GM12864 (cell line): Measurements from ENCODE around the gene ERVV-1.
"Not testable (repeated sequence)": the region's sequence is repeated elsewhere in the genome, so short reads cannot be mapped to it uniquely, and the experiment has no call there.

ENCODE experiments used
- DNase-seq: peaks from one replicate; pipeline ENCODE4 v3.0.0-alpha.2; 2011; ENCODE audit warnings: low read depth
- H3K4me3 ChIP-seq: 2 replicates; pipeline ENCODE4 v1.5.1; 2011; ENCODE audit warnings: mild to moderate bottlenecking, low read depth, low read length, control low read depth
- TF ChIP-seq, protein P1 (sequence below): IDR thresholded peaks from 2 replicates; pipeline ENCODE4 v1.5.1; 2011; ENCODE audit warnings: low read depth, mild to moderate bottlenecking, moderate library complexity, low read length, control low read depth, inconsistent platforms; ENCODE audit errors: missing control alignments

The ERVV-1 gene, protein sequence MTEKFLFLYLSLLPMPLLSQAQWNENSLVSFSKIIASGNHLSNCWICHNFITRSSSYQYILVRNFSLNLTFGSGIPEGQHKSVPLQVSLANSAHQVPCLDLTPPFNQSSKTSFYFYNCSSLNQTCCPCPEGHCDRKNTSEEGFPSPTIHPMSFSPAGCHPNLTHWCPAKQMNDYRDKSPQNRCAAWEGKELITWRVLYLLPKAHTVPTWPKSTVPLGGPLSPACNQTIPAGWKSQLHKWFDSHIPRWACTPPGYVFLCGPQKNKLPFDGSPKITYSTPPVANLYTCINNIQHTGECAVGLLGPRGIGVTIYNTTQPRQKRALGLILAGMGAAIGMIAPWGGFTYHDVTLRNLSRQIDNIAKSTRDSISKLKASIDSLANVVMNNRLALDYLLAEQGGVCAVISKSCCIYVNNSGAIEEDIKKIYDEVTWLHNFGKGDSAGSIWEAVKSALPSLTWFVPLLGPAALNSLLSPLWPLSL

DNA sequence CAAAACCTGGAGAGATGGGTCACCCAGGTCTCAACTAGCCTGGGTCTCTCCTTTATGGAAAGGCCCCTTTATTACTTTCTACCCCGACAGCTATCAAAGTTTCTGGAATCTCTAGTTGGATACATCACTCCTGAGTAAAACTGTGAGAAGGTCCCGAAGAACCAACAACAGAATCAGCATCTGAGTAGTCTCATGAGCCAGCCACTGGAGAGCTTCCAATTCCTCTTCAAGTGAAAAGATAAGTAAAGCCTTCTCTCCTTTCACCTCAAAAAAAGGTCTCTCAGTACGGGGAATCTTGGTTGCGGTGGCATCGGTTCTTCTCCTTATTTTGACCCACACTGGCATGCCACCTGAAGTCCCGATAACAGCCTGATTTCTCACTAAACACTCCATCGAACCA, at the start of gene ERVV-1:
Gene ERVV-1, plus strand, starts transcription at position 301 of the 400 bp plus-strand sequence. CDS start 170 bp downstream, outside the sequence.
- no peak within 1 kb of the TSS for H3K4me3 ChIP-seq
- TF ChIP-seq, protein P1, sequence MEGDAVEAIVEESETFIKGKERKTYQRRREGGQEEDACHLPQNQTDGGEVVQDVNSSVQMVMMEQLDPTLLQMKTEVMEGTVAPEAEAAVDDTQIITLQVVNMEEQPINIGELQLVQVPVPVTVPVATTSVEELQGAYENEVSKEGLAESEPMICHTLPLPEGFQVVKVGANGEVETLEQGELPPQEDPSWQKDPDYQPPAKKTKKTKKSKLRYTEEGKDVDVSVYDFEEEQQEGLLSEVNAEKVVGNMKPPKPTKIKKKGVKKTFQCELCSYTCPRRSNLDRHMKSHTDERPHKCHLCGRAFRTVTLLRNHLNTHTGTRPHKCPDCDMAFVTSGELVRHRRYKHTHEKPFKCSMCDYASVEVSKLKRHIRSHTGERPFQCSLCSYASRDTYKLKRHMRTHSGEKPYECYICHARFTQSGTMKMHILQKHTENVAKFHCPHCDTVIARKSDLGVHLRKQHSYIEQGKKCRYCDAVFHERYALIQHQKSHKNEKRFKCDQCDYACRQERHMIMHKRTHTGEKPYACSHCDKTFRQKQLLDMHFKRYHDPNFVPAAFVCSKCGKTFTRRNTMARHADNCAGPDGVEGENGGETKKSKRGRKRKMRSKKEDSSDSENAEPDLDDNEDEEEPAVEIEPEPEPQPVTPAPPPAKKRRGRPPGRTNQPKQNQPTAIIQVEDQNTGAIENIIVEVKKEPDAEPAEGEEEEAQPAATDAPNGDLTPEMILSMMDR = no peak
- DNase-seq = no peak

DNA sequence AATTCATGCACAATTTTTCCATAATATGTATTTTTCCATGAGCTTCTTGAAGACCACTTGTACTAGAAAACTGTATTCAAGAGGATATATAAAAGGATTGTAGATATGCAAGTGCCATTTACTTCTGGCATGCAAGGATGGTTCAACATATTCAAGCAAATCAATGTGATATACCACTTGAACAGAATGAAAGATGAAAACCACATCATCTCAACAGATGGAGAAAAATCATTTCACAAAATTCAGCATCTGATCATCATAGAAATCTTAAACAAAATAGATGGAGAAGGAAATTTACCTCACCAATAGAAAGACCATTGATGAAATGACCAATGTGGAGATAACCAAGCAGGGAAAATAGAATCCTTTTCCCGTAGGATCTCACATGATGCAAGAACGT, 45.9 kb upstream of the ERVV-1 start:
- no peak overlapping the region for H3K4me3 ChIP-seq
- TF ChIP-seq, protein P1 = no peak
- no peak for DNase-seq

DNA sequence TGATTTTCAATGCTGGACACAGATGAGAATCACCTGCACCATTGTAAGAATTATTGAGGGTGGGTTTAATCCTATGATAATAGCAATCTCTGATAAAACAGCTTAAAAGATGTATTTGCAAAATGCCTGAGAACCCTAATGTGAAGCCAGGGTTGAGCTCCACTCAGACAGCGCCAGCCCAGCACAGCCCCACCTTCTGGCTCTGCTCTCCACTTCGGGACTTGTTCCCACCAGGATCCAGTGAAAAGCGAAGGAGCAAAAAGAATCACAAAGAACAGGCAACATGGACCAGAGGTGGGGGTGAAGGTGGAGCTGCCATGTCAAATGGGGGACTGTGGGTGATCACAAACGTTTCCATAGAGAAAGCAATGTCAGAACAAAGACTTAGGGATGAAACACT, 32.4 kb upstream of the ERVV-1 start:
- TF ChIP-seq, protein P1 = no peak
- H3K4me3 ChIP-seq = no peak overlapping the region
- DNase-seq = no peak

DNA sequence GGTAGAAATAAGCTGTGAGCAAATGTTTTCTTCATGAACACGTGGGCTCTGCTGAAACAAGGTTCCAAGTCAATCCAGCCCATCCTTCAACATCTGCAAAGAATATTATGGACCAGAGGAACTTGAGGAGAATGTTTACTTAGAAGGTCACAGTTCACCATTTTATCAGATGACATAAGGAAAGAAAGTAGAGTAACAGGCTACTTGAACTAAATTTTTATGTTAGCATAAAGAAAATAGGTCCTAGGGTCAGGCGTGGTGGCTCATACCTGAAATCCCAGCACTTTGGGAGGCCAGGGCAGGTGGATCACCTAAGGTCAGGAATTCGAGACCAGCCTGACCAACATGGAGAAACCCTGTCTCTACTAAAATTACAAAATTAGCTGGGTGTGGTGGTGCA, 30.6 kb upstream of the ERVV-1 start:
- not testable (repeated sequence) for H3K4me3 ChIP-seq, DNase-seq

DNA sequence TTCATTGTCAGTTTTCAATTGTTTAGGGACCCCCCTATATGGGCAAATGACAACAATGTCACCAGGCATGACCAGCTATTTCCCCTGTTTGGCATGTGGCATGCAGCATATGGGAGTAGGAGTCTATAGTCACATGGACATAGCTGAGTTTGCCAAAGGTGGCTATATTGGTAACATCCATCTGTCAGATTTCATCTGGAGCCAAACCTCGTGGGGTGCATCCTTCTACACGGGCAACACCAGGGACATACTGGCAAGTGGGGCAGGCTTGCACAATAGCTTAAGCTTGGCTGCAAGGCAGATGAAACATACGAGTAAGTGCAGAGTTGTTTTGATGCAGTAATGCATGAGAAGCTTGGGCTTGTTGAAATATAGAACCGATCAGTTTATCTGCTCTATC, 26.5 kb upstream of the ERVV-1 start:
- TF ChIP-seq, protein P1 = no peak
- DNase-seq = no peak
- no peak overlapping the region for H3K4me3 ChIP-seq

DNA sequence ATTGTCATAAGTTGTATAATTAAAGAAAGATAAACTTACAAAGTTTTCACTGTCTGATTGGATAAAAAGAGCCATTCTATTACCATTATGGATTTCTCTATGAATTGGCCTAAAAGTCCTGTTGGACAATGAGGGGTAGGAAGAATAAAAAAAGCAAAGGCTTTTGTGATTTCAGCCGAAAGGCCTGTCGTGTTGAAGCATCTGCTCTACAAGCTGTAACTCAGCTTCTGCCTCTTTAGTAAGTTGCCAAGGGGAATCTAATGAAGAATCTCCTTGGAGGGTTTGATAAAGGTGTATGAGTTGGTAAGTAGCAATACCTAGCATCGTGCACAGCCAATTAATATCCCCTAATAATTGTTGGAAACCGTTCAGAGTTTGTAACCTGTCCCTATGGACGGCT, 25.2 kb upstream of the ERVV-1 start:
- no peak for DNase-seq

DNA sequence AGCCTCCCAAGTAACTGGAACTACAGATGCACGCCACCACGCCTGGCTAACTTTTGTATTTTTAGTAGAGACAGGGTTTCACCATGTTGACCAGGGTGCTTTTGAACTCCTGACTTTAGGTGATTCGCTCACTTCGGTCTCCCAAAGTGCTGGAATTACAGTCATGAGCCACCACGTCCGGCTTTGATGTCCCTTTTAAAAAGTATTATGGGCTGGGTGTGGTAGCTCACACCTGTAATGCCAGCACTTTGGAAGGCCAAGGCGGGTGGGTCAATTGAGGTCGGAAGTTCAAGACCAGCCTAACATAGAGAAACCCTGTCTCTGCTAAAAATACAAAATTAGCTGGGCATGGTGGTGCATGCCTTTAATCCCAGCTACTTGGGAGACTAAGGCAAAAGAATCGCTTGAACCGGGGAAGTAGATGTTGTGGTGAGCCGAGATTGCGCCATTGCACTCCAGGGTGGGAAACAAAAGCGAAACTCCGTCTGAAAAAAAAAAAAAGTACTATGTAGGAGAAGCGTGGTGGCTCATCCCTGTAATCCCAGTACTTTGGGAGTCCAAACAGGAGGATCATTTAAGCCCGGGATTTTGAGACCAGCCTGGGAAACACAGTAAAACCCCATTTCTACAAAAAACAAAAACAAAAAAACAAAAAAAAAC, 22.8 kb upstream of the ERVV-1 start:
- TF ChIP-seq, protein P1 = no peak
- no peak overlapping the region for H3K4me3 ChIP-seq
- no peak for DNase-seq

More for the DNA sequence above, 25.2 kb upstream of the ERVV-1 start:
- H3K4me3 ChIP-seq = no peak overlapping the region
- TF ChIP-seq, protein P1 = no peak
